ENCODE measurements around the gene SIX5.

Gene SIX5

DNA sequence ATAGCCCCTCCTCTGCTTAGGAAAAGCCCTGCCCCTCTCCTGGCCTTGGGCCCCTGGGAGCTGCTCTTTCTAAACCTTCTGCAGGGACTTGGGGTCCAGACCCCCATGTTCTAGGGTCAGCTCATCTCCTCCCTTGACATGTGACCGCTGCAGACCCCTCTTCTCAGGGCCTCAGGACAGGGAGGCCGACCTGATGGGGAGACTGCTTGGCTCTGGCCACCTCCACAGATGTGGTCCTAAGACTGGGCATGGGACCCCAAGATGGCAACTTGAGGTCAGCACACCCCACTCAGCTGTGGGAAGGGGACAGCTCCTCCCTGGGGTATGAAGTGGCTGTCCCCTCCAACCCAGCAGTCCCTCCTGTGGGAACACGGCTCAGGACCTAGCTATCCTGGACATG lies 3.9 kb upstream of the SIX5 start:
- no peak for DNase-seq

DNA sequence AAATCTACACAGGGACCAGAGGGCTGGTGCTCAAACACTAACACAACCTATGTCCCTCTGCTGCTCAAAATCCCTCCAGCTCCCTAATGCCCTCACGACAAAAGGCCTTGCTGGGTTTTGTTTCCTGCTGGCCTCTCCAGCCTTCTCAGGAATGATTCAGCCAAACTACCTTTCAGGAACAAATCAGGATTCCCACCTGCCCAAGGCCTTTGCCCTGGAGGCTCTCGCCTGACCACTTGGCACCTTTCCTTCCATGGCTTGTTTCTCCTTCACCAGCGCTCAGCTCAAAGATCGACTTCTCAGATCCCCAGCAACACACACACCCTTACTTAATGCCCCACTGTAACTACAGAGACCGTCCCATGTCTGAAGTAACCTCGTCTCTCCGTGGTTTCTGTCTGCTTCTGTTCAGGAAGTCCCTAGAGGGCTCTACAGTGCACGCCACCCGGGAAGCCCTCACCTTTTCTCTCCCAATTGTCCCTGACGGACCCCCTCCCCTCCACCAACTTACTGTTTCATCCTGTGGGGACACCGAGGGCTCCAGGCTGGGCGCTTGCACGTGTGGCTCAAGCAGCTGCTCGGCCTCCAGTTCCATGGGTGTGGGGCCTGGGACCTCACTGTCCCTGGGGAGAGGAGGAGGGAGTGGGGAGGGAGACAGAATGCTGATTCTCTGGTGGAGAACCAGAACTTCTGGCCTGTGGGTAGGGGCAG lies 3.2 kb upstream of the SIX5 start:
- no peak for DNase-seq

DNA sequence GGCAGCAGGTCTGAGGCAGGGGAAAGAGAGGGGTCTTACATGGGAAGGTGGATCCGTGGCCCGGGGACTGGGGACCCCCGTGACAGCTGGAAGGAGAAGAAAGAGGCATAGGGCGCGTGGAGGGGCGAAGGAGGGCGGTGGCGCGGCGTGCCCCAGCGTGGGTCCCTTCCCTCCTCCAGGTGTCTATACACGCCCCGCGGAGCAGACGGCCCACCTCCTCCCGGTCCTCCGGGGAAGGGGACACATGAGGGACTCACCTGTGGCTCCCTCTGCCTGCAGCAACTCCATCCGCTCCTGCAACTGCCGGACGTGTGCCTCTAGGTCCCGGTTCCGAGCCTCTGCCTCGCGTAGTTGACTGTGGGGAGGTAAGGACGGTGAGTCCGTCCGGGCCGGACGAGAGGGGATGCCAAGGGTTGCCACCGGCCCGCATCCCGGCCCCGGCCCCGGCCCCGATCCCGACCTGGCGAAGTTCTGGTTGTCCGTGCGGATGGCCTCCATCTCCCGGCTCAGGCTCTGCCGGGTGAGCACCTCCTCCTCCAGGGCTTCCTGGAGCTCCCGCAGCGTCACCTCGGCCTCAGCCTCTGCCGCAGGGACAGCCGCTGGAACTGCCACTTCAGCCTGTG lies 2.4 kb upstream of the SIX5 start:
- no peak for DNase-seq

DNA sequence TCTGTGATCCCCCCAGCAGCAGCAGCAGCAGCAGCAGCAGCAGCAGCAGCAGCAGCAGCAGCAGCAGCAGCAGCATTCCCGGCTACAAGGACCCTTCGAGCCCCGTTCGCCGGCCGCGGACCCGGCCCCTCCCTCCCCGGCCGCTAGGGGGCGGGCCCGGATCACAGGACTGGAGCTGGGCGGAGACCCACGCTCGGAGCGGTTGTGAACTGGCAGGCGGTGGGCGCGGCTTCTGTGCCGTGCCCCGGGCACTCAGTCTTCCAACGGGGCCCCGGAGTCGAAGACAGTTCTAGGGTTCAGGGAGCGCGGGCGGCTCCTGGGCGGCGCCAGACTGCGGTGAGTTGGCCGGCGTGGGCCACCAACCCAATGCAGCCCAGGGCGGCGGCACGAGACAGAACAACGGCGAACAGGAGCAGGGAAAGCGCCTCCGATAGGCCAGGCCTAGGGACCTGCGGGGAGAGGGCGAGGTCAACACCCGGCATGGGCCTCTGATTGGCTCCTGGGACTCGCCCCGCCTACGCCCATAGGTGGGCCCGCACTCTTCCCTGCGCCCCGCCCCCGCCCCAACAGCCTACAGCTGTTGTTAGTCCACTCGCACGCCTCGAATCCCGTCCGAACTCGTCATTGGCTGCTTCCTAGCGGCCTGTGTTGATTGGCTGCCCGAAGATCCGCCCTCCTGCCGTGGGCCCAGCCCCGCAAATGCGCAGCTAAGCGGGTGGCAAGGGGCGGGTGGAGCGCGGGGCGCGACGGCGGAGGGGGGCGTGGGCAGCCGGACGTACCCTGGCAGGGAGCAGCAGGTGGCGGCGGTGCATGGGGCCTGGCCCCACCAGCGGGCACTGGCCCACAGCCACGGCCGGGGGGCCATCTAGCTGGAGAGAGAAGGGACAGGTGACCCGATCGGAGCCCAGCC lies 1.4 kb upstream of the SIX5 start:
- peak; percentile 93 for DNase-seq

DNA sequence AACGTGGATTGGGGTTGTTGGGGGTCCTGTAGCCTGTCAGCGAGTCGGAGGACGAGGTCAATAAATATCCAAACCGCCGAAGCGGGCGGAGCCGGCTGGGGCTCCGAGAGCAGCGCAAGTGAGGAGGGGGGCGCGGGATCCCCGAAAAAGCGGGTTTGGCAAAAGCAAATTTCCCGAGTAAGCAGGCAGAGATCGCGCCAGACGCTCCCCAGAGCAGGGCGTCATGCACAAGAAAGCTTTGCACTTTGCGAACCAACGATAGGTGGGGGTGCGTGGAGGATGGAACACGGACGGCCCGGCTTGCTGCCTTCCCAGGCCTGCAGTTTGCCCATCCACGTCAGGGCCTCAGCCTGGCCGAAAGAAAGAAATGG lies 754 bp upstream of the SIX5 start:
- no peak for DNase-seq

DNA sequence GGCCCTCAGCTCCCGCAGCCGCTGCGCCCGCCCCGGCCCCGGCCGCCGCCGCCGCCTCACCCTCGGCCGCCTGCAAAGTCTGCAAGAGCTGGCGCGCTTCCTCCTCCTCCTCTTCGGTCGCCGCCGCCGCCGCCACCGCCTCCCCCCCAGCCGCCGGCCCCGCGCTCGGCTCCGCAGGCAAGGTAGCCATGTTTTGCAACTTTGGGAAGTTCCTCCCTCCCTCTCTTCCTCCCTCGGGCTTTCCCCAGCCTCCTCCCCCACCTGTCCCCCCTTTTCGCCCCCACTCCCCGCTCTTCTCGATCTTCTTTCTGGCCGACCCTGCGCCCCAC lies 433 bp downstream of the SIX5 start:
- no peak for DNase-seq

DNA sequence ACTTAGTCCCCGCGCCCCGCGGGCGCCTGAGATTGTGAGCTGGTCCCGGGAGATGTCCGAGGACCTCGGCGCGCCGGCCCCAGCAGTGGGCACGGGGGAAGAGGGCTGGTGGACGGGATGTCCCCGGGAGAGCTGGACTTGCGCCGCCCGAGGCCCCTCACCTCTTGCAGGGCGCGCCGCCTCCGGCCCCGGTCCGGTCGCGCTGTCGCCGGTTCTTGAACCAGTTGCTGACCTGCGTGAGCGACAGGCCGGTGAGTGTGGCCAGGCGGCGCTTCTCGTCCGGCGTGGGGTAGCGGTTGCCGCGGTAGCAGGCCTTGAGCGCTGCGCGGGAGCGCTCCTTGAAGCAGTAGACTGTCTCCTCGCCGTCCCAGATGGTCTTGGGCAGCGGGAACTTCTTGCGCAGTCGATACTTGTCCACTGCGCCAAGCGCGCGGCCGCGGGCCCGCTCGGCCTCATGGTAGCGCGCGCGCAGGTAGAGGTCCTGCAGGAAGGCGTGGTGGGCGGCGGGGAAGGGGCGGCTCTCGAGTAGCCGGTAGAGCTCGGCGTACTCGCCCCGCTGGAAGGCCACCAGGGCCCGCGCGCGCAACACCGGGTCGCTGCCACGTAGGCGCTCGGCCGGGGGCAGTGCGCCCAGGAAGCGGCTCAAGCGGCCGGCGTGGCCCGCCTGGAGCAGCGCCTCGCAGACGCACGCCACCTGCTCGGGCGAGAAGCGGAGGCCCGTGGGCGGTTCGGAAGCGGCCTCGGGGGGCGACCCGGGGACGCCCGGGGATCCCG lies 984 bp downstream of the SIX5 start:
- peak; percentile 11 for DNase-seq

DNA sequence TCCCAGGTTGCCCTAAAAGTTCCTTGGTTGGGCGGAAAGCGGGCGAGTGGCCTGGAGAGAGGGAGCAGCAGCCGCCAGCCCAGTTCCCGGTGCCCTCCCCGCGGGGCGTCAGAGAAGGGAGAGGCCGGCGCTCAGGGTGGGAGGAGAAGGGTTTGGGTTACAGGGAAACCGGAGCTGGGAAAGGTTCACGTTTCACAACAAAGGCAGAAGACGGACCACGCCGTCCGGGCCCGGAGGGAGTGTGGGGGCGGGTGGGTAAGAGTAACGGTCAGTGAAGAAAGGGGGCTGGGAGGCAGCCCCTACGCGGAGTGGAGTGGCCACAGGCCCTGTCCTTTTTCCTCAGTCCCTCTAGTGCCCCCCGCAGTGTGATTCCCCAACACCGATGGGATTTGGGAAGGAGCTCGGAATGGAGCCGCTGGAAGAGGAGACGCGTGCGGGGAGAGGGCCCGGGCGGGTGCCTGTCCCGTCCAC lies 1.6 kb downstream of the SIX5 start:
- peak; percentile 30 for DNase-seq

DNA sequence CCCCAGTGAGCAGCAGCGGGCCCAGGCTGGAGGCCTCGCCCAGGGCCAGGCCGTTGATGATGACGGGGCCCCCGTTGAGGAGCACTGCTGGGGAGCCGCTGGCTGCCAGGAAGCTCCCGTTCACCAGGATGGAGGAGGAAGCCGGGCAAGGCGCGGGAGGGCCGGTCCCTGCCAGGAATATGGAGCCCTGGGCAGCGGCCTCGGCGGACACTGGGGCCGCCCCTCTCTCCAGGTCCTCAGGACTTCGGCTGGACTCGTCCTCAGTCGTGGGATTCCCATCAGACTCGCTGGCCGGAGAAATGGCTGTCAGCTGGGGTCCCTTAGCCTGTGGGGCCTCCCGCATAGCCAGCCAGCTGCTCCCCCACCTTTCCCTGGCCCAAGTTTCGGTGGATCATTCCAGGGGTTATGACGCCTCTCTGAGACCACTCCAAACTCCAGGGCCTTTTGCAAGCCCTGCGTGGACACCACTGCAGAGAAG lies 2.1 kb downstream of the SIX5 start:
- no peak for DNase-seq

DNA sequence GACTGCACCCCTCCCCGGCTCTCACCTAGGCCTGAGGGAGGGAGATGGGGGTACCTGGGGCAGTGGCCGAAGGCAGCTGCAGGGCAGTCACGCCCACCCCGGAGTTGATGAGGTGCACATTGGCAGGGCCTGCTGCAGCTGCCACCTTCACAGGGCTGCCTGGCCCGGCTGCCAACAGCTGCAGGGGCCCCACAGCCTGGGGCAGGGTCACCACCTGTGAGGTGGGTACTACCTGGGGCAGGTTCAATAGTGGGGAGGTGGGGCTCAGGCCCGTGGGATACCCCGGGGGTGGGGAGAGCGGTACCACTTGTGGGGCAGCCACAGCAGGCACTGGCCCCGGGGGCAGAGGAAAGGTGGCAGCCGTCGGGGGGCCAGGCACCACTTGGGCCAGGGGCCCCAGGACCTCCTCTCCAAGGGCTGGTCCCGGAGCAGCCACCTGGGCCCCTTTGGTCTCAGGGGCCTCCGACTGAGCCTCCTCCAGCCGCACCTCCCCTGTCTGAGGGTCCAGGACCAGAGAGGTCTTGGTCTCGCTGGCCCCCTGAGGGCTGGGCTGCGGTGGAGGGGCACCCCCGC lies 2.7 kb downstream of the SIX5 start:
- no peak for DNase-seq

DNA sequence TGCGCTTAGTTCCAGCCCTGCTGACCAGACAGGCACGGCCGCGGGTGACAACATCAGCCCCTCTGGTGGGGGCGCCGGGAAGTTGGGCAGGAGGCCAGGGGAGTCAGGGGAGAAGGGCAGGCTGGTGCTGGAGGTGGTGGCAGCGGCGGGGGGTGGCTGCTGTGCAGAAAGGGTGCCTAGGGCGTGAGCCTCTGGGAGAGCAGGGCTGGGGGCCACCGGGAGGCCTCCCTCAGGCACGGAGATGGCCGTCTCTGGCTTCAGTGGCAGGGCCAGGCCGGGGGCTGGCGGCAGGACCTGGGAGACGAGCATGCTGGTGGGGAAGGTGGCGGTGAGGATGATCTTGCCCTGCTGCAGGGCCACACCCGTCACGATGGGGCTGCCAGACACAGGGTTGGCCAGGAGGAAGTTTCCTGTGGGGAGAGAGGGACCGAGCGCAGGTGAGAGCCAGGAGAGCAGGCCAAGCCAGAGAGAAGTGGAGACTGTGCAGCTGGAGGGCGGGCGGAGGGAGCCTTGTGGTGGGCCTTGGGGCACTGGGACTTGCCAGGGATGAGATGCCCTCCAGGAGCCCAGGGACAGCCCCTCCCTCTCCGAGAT lies 3.3 kb downstream of the SIX5 start:
- no peak for DNase-seq

DNA sequence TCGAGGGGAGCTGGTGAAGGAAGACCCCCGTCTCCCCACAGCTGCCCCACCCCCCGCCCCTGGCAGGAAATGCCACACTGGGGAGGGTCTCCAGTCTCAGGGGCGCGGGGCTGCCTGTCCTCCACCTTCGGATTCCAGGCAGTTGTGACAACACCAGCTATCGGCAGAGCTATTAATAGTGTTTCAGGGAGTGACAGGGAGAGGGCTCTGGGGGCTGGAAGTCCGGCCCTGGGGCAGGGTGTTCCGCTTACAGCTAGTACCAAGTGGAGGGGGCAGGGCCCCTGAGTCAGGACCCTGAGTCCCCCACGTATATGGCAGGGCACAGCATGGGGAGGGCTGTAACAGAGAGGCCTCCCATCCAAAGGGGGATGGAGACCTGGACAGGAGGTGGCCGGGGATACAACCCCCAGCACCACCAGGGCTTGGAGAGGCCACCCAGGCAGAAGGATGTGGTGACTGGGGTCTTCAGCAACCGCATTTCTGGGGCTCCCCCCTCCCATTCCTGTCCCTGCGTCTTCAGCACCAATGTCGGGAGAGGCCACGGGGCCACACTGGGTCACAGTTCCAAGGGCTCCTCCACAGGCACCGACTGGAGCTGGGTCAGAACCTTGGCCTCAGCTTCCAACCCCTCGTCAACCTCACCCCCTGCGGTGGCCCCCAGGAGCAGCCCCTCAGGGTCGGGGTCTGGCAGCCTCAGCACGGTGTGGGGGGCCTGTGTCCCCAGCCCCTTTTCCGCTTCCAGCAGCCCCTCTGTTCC lies 3.9 kb downstream of the SIX5 start:
- DNase-seq = no peak

DNA sequence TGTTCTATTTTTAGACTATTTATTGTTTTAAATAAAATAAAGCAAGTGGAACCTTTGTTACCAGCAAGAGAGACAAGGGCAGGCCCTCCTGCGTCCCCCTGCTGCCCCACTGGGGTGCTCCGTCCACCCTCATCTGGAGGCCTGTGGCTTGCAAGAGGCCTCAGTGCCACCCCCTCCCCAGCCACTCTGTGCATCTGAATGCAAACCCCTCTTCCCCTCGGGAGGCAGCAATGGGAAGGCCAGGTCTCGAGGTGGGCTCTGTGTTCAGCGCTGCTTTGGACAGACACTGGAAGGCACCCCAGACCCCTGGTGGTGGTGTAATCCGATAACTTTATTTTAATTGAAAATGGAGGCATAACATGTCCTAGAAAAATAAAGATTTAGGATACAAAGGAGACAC lies 4.6 kb downstream of the SIX5 start:
- DNase-seq = no peak

DNA sequence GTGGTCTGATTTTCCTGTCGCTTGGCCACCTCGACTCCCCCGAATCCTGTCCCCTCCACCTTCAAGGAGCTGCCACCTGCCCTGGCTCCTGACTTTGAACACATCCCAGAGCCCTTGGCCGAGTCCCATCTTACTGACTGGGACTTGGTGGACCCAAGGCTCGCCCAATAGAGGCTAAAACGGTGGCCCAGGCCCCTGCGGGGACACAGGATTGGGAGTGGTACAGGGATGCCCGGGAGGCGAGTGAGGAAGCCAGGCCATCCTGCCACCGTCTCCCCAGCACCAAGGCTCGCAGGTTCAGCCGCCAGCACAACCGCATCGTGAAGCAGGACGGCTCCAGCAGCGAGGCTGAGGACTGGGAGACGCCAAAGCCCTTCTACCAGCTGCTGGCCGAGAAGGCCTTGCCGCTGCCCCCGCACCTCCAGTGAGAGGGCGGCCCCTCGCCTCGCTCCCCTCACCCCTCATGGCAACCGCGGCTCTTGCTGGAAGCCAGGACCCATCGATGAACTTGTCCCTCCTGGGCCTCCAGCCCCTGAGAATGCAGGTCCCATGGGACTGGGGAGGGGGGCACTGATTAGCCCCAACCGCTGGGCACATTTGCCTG lies 5.3 kb downstream of the SIX5 start:
- DNase-seq = no peak

DNA sequence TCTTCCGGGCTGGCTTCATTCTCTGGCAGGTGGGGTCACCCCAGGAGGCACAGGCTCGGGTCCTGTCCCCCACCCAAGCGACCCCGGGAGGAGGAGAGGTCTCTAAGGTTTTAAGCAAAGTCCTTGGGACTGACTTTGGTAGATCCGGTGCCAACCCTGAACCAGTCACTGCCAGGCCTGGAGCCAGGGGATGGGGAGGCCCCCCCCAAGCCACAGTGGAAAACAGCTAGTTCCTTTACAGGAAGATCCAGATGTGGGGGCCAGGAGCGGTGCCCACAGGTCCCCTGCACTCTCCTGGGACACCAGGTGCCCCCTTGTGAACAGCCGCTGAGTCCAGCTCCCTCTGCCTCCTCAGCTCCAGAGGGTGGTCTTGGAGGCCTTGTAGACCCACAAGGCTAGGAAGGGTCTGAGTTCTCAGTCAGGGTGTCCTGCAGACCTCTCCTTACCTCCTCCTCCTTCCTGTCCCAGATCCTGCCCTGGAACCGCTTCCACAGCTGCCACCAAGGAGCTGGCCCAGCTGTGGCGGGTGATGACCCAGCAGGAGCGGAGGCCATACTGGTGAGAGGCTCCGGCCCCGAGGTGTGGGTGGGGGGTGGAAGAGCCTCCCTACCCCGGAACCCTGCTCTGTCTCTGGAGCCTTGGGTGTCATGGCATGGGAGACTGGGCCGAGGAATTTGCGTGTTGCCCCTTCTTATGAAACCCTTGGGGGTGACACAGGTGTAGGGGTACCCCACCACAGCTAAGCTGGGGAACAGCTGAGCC lies 6.0 kb downstream of the SIX5 start:
- DNase-seq = no peak

DNA sequence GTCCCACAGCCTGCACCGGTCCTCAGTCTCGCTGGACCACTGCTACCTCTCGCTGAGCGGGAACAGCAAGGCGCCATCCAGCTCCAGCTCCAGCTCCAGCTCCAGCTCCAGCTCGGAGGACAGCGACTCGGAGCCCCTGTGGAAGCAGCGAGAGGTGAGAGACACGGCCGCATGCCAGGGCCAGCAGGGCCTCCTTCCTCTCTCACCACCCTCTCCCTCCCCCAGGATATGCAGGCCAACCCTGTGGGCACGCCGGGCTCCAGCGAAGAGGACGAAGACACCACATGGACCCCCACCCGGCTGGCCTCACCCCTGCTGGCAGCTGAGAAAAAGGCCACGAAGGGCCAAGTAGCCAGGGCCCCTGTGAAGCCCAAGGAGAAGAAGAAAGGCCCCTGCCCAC lies 7.3 kb downstream of the SIX5 start:
- DNase-seq = no peak

DNA sequence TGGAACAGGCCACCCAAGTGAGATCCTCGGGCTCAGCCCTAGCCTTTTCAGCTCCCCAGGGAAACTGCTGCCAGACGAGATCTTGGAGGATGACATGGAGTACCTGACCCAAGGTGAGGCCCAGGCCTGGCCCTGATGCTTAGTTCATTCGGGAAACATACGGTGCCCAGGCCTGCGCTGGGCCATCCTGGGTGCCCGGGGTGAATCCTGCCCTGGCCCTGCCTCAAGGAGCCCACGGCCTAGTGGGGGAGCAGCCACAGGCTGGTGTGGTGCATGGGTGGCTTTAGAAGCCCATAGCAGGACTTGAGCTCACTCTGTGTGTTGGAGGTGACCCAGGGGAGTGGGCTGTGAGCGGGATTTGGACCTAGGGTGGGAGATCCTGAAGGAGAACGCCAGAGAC lies 10.1 kb downstream of the SIX5 start:
- DNase-seq = no peak

DNA sequence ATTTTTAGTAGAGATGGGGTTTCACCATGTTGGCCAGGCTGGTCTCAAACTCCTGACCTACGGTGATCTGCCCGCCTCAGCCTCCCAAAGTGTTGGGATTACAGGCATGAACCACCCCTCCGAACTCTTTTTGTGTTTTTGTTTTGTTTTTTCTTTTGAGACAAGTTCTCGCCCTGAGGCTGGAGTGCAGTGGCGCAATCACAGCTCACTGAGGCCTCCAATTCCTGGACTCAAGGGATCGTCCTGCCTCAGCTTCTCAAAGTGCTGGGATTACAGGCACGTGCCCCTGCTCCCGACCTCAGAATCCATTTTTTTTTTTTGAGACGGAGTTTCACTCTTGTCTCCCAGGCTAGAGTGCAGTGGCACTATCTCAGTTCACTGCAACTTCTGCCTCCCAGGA lies 11.4 kb downstream of the SIX5 start:
- DNase-seq = no peak

DNA sequence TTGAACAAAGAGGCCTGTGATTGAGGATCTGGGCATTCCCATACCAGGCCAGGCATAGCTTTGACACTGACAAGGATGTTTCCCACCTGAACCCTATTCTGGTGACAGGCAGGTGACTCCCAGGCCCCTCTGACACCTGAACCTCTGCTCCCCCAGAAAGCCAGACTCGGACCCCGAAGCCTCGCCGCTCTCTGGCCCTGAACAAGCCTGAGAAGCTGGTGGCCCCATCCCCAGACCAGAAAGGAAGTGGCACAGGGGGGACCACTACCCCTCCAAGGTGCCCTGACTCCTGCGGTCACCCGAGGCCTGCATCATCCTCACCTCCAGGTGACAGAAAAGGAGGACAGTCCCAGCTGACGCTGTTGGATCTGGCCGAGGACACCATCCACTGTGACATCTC lies 14.7 kb downstream of the SIX5 start:
- DNase-seq = no peak

DNA sequence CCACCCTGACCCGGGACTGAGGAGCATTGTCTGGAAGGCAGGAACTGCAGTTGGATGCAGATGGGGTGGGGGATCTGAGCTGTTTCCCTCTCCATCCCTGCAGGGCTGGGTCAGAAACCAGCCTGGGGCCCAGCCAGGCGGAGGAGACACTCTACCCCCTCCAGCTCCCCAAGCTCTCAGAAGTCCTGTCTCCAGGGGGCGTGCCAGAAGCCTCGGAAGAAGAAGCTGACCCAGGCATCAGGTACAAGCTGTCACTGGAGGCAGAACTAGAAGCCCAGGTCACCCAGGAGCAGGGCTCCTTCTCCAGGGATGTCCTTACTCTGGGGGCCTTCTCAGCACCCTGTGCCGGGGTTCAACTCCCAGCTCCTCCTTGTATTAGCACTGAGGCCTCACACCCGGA lies 15.5 kb downstream of the SIX5 start:
- no peak for DNase-seq

Data from kidney glomerular epithelial cell (primary cell).